ENCODE results near the gene IGFBP1.

The IGFBP1 gene

GRCh38 chr7:45909561-45909960, 21.3 kb downstream of the IGFBP1 start:
- DNase-seq = no peak

GRCh38 chr7:45910855-45911254, 22.6 kb downstream of the IGFBP1 start:
- DNase-seq = no peak

GRCh38 chr7:45911311-45911710, 23.0 kb downstream of the IGFBP1 start:
- DNase-seq = no peak

GRCh38 chr7:45912972-45913371, 24.7 kb downstream of the IGFBP1 start:
- no peak for DNase-seq

- no peak for DNase-seq
These were observed 26.6 kb downstream of the IGFBP1 start for GRCh38 chr7:45914911-45915310.

- no peak for DNase-seq
These were observed 27.3 kb downstream of the IGFBP1 start for GRCh38 chr7:45915606-45916005.

- DNase-seq = no peak
These were observed 28.8 kb downstream of the IGFBP1 start for GRCh38 chr7:45917064-45917463.

GRCh38 chr7:45917658-45918057, 29.4 kb downstream of the IGFBP1 start:
- peak; percentile 52 for DNase-seq

- no peak for DNase-seq
These were observed 30.3 kb downstream of the IGFBP1 start for GRCh38 chr7:45918556-45918955.

GRCh38 chr7:45919231-45919784, 31.0 kb downstream of the IGFBP1 start:
- no peak for DNase-seq

GRCh38 chr7:45919993-45920459, 31.7 kb downstream of the IGFBP1 start:
- no peak for DNase-seq

- DNase-seq = no peak
These were observed 32.5 kb downstream of the IGFBP1 start, which contains the start of gene IGFBP3 for GRCh38 chr7:45920502-45921380. IGFBP3 (minus strand) TSS chr7:45921272; CDS start chr7:45921140, 132 bp downstream.

- DNase-seq = no peak
These were observed 33.1 kb downstream of the IGFBP1 start for GRCh38 chr7:45921381-45921698.

- DNase-seq = no peak
These were observed 33.6 kb downstream of the IGFBP1 start for GRCh38 chr7:45921699-45922519.

- DNase-seq = no peak
These were observed 34.5 kb downstream of the IGFBP1 start for GRCh38 chr7:45922810-45923209.

GRCh38 chr7:45923290-45923689, 35.0 kb downstream of the IGFBP1 start:
- DNase-seq = peak; percentile 63

GRCh38 chr7:45923818-45924217, 35.5 kb downstream of the IGFBP1 start:
- DNase-seq = no peak

- DNase-seq = no peak
These were observed 36.0 kb downstream of the IGFBP1 start for GRCh38 chr7:45924283-45924682.

GRCh38 chr7:45927721-45928120, 39.4 kb downstream of the IGFBP1 start:
- no peak for DNase-seq

- DNase-seq = no peak
These were observed 42.7 kb downstream of the IGFBP1 start for GRCh38 chr7:45930967-45931366.

GRCh38 chr7:45937301-45937700, 49.0 kb downstream of the IGFBP1 start:
- no peak for DNase-seq

GRCh38 chr7:45937862-45938261, 49.6 kb downstream of the IGFBP1 start:
- no peak for DNase-seq

- peak; percentile 34 for DNase-seq
These were observed 50.5 kb downstream of the IGFBP1 start for GRCh38 chr7:45938626-45939302.

All from SHP77 treated with DMSO at 0.1 percent for 48 hours (cell line).